PC-3 (cell line): ENCODE data around the gene COMMD3. TPM values are rescaled to one million over a fixed set of nuclear protein-coding genes. Genes with fewer than 3 reads are reported as not detected.

Experiments used
- ATAC-seq: fragments of 200-7000 bp; cut with Tn5 transposase; 2 replicates; pipeline ENCODE4 v1.9.1; 2020; ENCODE audit warnings: mild to moderate bottlenecking, moderate library complexity
- BruUV-seq: library from RNA; stranded (reverse); fragments of 400-500 nt; replicated peaks from 2 replicates; lab custom pipeline; 2021; lab: Mats Ljungman, UMichigan
- CTCF ChIA-PET: fragments of 300-600 bp; sonication (Branson Sonifier 250); formaldehyde crosslinking; loops from one replicate; lab custom pipeline; 2022; ENCODE audit warnings: antibody characterized with exemption; lab: Charles Lee
- POLR2A ChIA-PET: fragments of 300-600 bp; sonication (Branson Sonifier 250); formaldehyde crosslinking; loops from one replicate; lab custom pipeline; 2022; ENCODE audit warnings: antibody characterized with exemption; ENCODE audit not compliant: unreplicated experiment; lab: Charles Lee
- DNase-seq: peaks from one replicate; pipeline ENCODE4 v3.0.0-alpha.2; 2015
- H2AFZ ChIP-seq: fragments of 300-600 bp; sonication (generic); 2 replicates; pipeline ENCODE4 v1.6.0; 2016; ENCODE audit warnings: antibody characterized with exemption, low read length
- H3F3A ChIP-seq: fragments of 300-600 bp; sonication (generic); one replicate; pipeline ENCODE4 v1.6.0; 2017; ENCODE audit warnings: antibody characterized with exemption, low read length, control low read depth, mild to moderate bottlenecking; ENCODE audit not compliant: unreplicated experiment
- H3K27ac ChIP-seq: fragments of 300-600 bp; sonication (generic); 2 replicates; pipeline ENCODE4 v1.5.1; 2016; ENCODE audit warnings: mild to moderate bottlenecking, low read length
- H3K27me3 ChIP-seq: fragments of 300-600 bp; sonication (generic); 2 replicates; pipeline ENCODE4 v1.6.1; 2016; ENCODE audit warnings: low read length, mixed read lengths
- H3K36me3 ChIP-seq: fragments of 300-600 bp; sonication (generic); 2 replicates; pipeline ENCODE4 v1.6.1; 2016; ENCODE audit warnings: low read depth, mixed run types, low read length, mixed read lengths
- H3K4me1 ChIP-seq: fragments of 300-600 bp; sonication (generic); 2 replicates; pipeline ENCODE4 v1.5.1; 2016; ENCODE audit warnings: low read length; ENCODE audit not compliant: insufficient read depth
- H3K4me2 ChIP-seq: fragments of 300-600 bp; sonication (generic); 2 replicates; pipeline ENCODE4 v1.6.0; 2016; ENCODE audit warnings: low read length
- H3K4me3 ChIP-seq: fragments of 300-600 bp; sonication (generic); 2 replicates; pipeline ENCODE4 v1.5.1; 2016; ENCODE audit warnings: mild to moderate bottlenecking, low read length, mixed read lengths
- H3K79me2 ChIP-seq: fragments of 300-600 bp; sonication (generic); 2 replicates; pipeline ENCODE4 v1.6.1; 2017; ENCODE audit warnings: low read length, mixed read lengths
- H3K9ac ChIP-seq: fragments of 300-600 bp; sonication (generic); 2 replicates; pipeline ENCODE4 v1.6.0; 2016; ENCODE audit warnings: mild to moderate bottlenecking, low read length
- H3K9me2 ChIP-seq: fragments of 300-600 bp; sonication (generic); replicated peaks from 2 replicates; pipeline ENCODE4 v1.6.1; 2016; ENCODE audit warnings: mixed run types, low read length, mixed read lengths
- H3K9me3 ChIP-seq: fragments of 300-600 bp; sonication (generic); 2 replicates; pipeline ENCODE4 v1.6.1; 2016; ENCODE audit warnings: low read length, mixed read lengths
- H4K20me1 ChIP-seq: fragments of 300-600 bp; sonication (generic); 2 replicates; pipeline ENCODE4 v1.6.1; 2016; ENCODE audit warnings: low read length, mixed read lengths
- EZH2 ChIP-seq: fragments of 300-600 bp; sonication (generic); IDR thresholded peaks from one replicate; pipeline ENCODE4 v1.6.1; 2017; ENCODE audit warnings: antibody characterized with exemption, mild to moderate bottlenecking, low read length; ENCODE audit not compliant: unreplicated experiment
- EZH2phosphoT487 ChIP-seq: fragments of 300-600 bp; sonication (generic); IDR thresholded peaks from 2 replicates; pipeline ENCODE4 v1.6.1; 2018; ENCODE audit warnings: mild to moderate bottlenecking, antibody characterized with exemption, low read length, borderline replicate concordance
- intact Hi-C: fragments of 100-400 bp; cut with micrococcal nuclease; formaldehyde crosslinking; loops from 2 replicates; pipeline ENCODE4 v1.9.0; 2023
- total RNA-seq: library from RNA; depleted of rRNA; stranded (reverse); fragments of >200 nt; gene quantifications from 2 replicates; pipeline ENCODE4 v1.2.3, GENCODE V29; 2014
- TF ChIP-seq, protein P1 (sequence below): fragments of 300-600 bp; sonication (generic); conservative IDR thresholded peaks from 2 replicates; pipeline ENCODE4 v1.5.1; 2017; ENCODE audit warnings: antibody characterized with exemption, low read depth, mild to moderate bottlenecking, low read length

COMMD3 gene
- total RNA-seq, 1 experiment from 2014 or later = 86.4 TPM

DNA sequence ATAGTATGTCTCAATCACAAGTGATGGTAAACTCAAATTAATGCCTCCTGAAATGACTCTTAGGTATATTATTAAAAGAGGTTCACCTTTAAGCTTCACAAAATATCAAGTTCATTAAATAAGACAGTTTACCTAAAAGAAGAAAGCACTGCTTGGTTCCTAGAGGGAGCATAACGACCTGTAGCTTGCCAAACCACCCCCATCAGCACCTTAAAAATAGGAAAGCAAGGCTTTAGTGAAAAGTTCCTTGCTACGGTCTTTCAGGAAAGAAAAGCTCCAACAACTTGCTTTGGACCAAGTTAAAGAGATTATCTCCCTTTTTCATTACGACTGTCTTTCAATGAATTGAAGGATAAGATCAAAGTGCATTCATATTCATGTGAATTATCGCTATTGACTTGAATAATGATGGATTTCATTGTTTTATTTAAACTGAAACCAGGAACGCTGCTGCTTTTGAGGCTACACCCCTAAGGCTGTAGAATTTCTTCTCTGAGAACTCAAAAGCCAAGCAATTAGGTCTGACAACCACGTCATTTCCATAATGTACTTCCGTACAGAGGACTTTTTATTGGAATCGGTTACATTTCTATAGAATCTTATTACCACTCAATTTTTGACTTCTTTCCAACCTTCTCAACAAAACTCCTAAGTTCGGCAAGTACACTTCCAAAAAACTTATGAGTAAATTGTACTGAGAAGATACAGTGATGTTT, 22.2 kb downstream of the COMMD3 start:
- H3K4me1 ChIP-seq = peaks cover 30% of the 10 kb centered on the region
- no peaks in the 10 kb centered on the region for H3K9me3 ChIP-seq
- ChIA-PET POLR2A (interaction anchor here (0.7 kb wide), 1 partner anchor 456 kb away, joined by 5 read pairs; no protein-coding TSS in a partner anchor), CTCF (no interaction called here)
- no peaks in the 10 kb centered on the region for H3K36me3 ChIP-seq
- intact Hi-C loops = no loop called here
- H3K9me2 ChIP-seq = no peaks in the 10 kb centered on the region
- peak overlapping the region; percentile 67 for H3K4me3 ChIP-seq
- ATAC-seq (no peak), DNase-seq (peak; percentile 39)
- peaks cover 7% of the 10 kb centered on the region; the same call in 1 of the 2 replicates for H3K79me2 ChIP-seq
- no peaks in the 10 kb centered on the region for H3F3A ChIP-seq
- H3K27ac ChIP-seq = peak overlapping the region; percentile 89
- H3K9ac ChIP-seq = peak overlapping the region; percentile 99
- no peaks in the 10 kb centered on the region for H4K20me1 ChIP-seq
- no peaks in the 10 kb centered on the region for H3K27me3 ChIP-seq
- peak overlapping the region; percentile 74 for H2AFZ ChIP-seq
- no TSS peak for BruUV-seq
- TF ChIP-seq, protein P1, sequence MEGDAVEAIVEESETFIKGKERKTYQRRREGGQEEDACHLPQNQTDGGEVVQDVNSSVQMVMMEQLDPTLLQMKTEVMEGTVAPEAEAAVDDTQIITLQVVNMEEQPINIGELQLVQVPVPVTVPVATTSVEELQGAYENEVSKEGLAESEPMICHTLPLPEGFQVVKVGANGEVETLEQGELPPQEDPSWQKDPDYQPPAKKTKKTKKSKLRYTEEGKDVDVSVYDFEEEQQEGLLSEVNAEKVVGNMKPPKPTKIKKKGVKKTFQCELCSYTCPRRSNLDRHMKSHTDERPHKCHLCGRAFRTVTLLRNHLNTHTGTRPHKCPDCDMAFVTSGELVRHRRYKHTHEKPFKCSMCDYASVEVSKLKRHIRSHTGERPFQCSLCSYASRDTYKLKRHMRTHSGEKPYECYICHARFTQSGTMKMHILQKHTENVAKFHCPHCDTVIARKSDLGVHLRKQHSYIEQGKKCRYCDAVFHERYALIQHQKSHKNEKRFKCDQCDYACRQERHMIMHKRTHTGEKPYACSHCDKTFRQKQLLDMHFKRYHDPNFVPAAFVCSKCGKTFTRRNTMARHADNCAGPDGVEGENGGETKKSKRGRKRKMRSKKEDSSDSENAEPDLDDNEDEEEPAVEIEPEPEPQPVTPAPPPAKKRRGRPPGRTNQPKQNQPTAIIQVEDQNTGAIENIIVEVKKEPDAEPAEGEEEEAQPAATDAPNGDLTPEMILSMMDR = no peak
- no peak for TF ChIP-seq EZH2
- TF ChIP-seq EZH2phosphoT487 = no peak
- peak overlapping the region; percentile 90 for H3K4me2 ChIP-seq

DNA sequence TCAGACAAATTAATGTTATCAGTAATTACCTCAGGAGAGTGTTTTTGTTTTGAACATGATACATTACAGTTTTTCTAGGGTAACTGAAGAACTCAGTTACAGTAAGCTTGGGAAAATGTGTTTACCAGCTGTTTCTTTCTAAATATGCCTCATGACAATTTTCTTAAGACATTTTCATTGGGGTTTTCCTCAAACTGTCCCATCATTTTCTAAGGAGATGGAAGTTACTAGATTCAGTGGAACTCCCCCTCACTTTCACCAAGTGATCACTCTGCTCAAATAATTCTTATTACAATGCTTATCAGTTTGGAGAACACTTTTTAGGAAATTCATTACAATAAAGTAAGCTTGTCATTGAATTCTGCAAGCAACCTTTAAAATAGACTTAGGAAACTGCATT, 22.7 kb downstream of the COMMD3 start:
- Histone ChIP-seq H3K4me2 (peak overlapping the region; percentile 90), H3K9ac (peak overlapping the region; percentile 99; the same call in 1 of the 2 replicates), H2AFZ (peak overlapping the region; percentile 74), H3K36me3 (no peaks in the 10 kb centered on the region), H3K79me2 (peaks cover 7% of the 10 kb centered on the region; the same call in 1 of the 2 replicates), H4K20me1 (no peaks in the 10 kb centered on the region), H3K4me1 (peaks cover 30% of the 10 kb centered on the region), H3K9me3 (no peaks in the 10 kb centered on the region), H3K27ac (peak overlapping the region; percentile 89), H3K4me3 (peak overlapping the region; percentile 67), H3K27me3 (no peaks in the 10 kb centered on the region), H3K9me2 (no peaks in the 10 kb centered on the region), H3F3A (no peaks in the 10 kb centered on the region)
- ChIA-PET POLR2A (interaction anchor here (0.6 to 0.7 kb wide), 3 partner anchors 81 to 284 kb away, joined by 5 to 10 read pairs (median 6); no protein-coding TSS in a partner anchor), CTCF (no interaction called here)
- ATAC-seq = no peak
- BruUV-seq = no TSS peak
- no peak for DNase-seq
- intact Hi-C loops = no loop called here
- TF ChIP-seq, protein P1 = no peak
- TF ChIP-seq EZH2 (no peak), EZH2phosphoT487 (no peak)
